Kidney (tissue), 14 donors: ENCODE measurements around the gene DSG1. TPM values are rescaled to one million over a fixed set of nuclear protein-coding genes. Genes with fewer than 3 reads are reported as not detected.

Experiments
- DNase-seq, 5 donors: peaks; one replicate each; pipeline ENCODE4 v3.0.0-alpha.2; 2013 to 2020
- FAIRE-seq: peaks from 2 replicates; lab custom pipeline; 2012; peaks lifted over from hg19 to GRCh38; lab: Jason Lieb, UNC
- H3K27ac ChIP-seq, 2 donors: one replicate each; pipeline ENCODE4 v1.7.0; 2013; ENCODE audit warnings: low read depth in 2 of 2, low read length in 2 of 2, inconsistent platforms in 1 of 2
- H3K27me3 ChIP-seq: one replicate; pipeline ENCODE4 v1.7.1; 2013; ENCODE audit warnings: low read length, inconsistent platforms; ENCODE audit not compliant: control insufficient read depth, insufficient read depth
- H3K36me3 ChIP-seq, 3 donors: one replicate each; pipeline versions ENCODE4 v1.7.0 to v1.7.1; 2013; ENCODE audit warnings: low read length in 3 of 3, control low read depth in 1 of 3, inconsistent platforms in 1 of 3; ENCODE audit not compliant: insufficient read depth in 3 of 3, control insufficient read depth in 2 of 3
- H3K4me1 ChIP-seq, 3 donors: one replicate each; pipeline versions ENCODE4 v1.7.0 to v1.7.1; 2013; ENCODE audit warnings: low read length in 3 of 3, inconsistent platforms in 1 of 3, low read depth in 1 of 3; ENCODE audit not compliant: control insufficient read depth in 2 of 3, insufficient read depth in 2 of 3
- H3K4me3 ChIP-seq, 3 donors: one replicate each; pipeline versions ENCODE4 v1.7.0 to v1.8.1; 2013; ENCODE audit warnings: low read length in 3 of 3, control low read depth in 1 of 3, inconsistent platforms in 1 of 3
- H3K9ac ChIP-seq, 3 donors: one replicate each; pipeline versions ENCODE4 v1.7.0 to v1.7.1; 2013; ENCODE audit warnings: low read length in 3 of 3, control low read depth in 1 of 3, inconsistent platforms in 1 of 3
- H3K9me3 ChIP-seq, 3 donors: one replicate each; pipeline versions ENCODE4 v1.7.0 to v1.7.1; 2013; ENCODE audit warnings: low read length in 3 of 3, control low read depth in 1 of 3, inconsistent platforms in 1 of 3; ENCODE audit not compliant: control insufficient read depth in 2 of 3, insufficient read depth in 1 of 3
- intact Hi-C: fragments of 100-400 bp; cut with DNase I; formaldehyde crosslinking; loops from one replicate; pipeline ENCODE4 v1.11.1; 2022
- polyA plus RNA-seq: library from polyadenylated mRNA; stranded (reverse); fragments of 350-450 nt; fragmentation: Illumina TruSeq; extraction: RNeasy Lipid Tissue Mini Kit (QIAGEN cat#74804); gene quantifications from one replicate; pipeline ENCODE4 v1.2.3, GENCODE V29; 2014; ENCODE audit warnings: low read depth, low replicate concordance; ENCODE audit not compliant: insufficient read depth
- total RNA-seq: library from RNA; stranded (reverse); fragmentation: NEBNext Ultra II Directional; extraction: Animal tissue kit (Norgen Biotek cat#: 25700); gene quantifications from one replicate; pipeline ENCODE4 v1.2.1, GENCODE V29; 2021
- TF ChIP-seq, protein P1 (sequence below): IDR thresholded peaks from 3 replicates; pipeline ENCODE4 v1.5.1; 2012; ENCODE audit warnings: mild to moderate bottlenecking, moderate library complexity, borderline replicate concordance; ENCODE audit not compliant: insufficient read depth; ENCODE audit errors: extremely low read depth
- donor health status: control.
- donor health status: control.
- donor health status: control.
- donor health status: control.
- donor health status: control.
- donor health status: DM: yes; HTN: yes; CAD: no.
- donor health status: Normal renal cell carcinoma (clear cell type).

Gene DSG1
- total and polyA plus RNA-seq, 2 donors from 2014 or later = not detected

DNA sequence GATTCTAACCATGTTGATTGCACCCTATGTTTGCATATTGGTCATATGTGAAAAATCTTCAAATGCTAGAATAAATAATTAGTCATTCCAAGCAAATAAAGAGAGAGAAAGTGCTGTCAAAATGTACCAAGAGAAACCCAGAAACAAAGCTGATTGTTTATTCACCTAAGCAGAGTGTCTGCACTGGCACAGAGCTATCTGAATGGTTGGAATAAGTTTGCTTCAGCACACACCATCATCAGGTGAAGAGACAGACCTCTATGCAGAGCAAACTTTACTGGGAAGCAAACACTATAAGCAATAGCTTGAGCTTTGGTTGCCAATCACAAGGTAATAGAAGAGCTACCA, 84.0 kb downstream of the DSG1 start:
- H3K27me3 ChIP-seq = no peaks in the 10 kb centered on the region
- DNase-seq (no peak), FAIRE-seq (no peak)
- H3K9me3 ChIP-seq = no peaks in the 10 kb centered on the region
- H3K4me3 ChIP-seq = no peak overlapping the region
- H3K9ac ChIP-seq = no peak overlapping the region
- H3K36me3 ChIP-seq = no peaks in the 10 kb centered on the region
- intact Hi-C loops = no loop called here
- peaks cover 0 to 3% (median 0%) of the 10 kb centered on the region in 3 donors for H3K4me1 ChIP-seq
- TF ChIP-seq, protein P1, sequence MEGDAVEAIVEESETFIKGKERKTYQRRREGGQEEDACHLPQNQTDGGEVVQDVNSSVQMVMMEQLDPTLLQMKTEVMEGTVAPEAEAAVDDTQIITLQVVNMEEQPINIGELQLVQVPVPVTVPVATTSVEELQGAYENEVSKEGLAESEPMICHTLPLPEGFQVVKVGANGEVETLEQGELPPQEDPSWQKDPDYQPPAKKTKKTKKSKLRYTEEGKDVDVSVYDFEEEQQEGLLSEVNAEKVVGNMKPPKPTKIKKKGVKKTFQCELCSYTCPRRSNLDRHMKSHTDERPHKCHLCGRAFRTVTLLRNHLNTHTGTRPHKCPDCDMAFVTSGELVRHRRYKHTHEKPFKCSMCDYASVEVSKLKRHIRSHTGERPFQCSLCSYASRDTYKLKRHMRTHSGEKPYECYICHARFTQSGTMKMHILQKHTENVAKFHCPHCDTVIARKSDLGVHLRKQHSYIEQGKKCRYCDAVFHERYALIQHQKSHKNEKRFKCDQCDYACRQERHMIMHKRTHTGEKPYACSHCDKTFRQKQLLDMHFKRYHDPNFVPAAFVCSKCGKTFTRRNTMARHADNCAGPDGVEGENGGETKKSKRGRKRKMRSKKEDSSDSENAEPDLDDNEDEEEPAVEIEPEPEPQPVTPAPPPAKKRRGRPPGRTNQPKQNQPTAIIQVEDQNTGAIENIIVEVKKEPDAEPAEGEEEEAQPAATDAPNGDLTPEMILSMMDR = no peak
- no peak overlapping the region for H3K27ac ChIP-seq

DNA sequence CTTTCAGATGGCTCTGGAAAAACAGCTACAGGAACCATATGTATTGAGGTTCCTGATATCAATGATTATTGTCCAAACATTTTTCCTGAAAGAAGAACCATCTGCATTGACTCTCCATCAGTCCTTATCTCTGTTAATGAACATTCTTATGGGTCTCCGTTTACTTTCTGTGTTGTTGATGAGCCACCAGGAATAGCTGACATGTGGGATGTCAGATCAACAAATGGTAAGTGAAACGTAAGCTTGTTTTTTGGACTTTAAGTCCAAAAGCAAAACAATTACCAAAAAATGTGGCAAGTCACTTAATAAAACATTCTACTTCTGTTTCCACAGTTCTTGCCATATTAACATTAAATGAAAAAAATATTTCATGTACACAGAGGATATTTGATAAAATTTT, 85.4 kb downstream of the DSG1 start:
- Histone ChIP-seq H3K9ac (no peak overlapping the region), H3K36me3 (no peaks in the 10 kb centered on the region), H3K4me1 (peaks cover 0 to 3% (median 0%) of the 10 kb centered on the region in 3 donors), H3K9me3 (no peaks in the 10 kb centered on the region), H3K4me3 (no peak overlapping the region), H3K27me3 (no peaks in the 10 kb centered on the region), H3K27ac (no peak overlapping the region)
- DNase-seq (no peak), FAIRE-seq (no peak)
- intact Hi-C loops = no loop called here
- TF ChIP-seq, protein P1 = no peak

Other genes with a start within 250 kb of the DSG1 start
- 19.8 TPM for gene DSC2, start 215.7 kb upstream of the DSG1 start, total RNA-seq
- 4.1 TPM for gene DSC2, start 215.7 kb upstream of the DSG1 start, polyA plus RNA-seq
- not detected for gene DSC1, start 155.3 kb upstream of the DSG1 start, total RNA-seq
- not detected for gene DSC1, start 155.3 kb upstream of the DSG1 start, polyA plus RNA-seq
- gene DSG4, start 58.6 kb downstream of the DSG1 start, total RNA-seq = not detected
- gene DSG4, start 58.6 kb downstream of the DSG1 start, polyA plus RNA-seq = not detected
- not detected for gene DSG3, start 129.6 kb downstream of the DSG1 start, total RNA-seq
- gene DSG3, start 129.6 kb downstream of the DSG1 start, polyA plus RNA-seq = not detected
- 63.0 TPM for gene DSG2, start 180.0 kb downstream of the DSG1 start, total RNA-seq
- gene DSG2, start 180.0 kb downstream of the DSG1 start, polyA plus RNA-seq = 20.5 TPM